ENCODE data around the gene ESAM.
A peak's percentile ranks its signal among the peaks of the same experiment; 100 is the strongest.

Gene ESAM

DNA sequence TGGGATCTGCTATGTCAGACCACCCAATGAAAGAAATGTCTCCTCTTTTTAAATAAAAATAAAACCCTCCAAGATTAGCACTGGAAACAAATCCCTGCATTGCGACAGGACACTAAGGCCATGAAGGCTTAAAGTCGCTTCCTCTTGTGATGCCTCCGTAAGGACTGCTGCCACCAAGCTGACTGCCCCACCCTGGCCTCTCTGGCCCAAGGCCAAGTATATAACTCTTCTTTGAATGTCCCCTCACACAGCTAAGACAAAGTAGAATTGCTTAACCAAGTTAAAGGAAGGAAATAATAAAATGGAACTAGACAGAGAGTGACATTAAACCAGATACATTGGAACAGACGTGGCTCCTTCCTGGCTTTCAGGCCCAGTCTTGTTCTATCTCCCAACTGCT, 29.9 kb downstream of the ESAM start:
- no peak for DNase-seq (ENCODE audit: low spot score)

DNA sequence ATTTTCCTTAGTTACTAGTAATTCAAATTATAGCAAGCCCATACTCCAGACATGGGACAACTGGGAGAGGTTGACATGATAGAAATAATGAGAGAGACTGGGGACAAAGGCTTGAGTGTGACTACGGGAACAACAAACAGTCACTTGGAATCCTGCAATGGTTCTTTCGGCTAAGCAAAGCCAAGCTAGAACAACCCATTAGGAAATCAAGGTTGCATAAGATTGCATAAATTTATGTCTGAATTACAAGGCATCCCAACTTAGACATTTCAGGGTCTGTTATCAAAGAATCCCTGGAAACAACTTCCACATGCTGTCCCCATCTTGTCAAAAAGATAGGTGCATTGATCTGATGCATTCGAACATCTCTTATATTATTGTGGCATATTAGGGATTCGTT, 32.5 kb downstream of the ESAM start:
- no peak for DNase-seq (ENCODE audit: low spot score)

DNA sequence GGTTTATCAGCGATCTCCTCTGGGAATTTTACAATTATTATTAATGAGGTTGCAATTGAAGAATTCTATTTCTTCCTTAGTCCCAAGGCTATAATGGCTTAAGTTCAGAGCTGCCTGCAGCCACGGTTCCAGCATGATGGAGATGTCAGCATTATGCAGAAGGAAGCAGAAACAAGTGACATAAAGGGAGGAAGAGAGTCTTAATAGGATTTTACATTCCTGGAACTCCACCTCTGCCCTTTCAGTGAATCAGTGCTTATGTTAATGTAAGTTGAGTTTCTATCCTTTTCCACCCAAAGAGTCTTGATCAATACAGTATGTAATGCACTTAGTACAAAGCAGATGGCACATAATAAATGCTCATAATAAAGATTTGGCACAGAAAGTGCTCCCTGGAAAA, 34.0 kb downstream of the ESAM start:
- no peak for DNase-seq (ENCODE audit: low spot score)

DNA sequence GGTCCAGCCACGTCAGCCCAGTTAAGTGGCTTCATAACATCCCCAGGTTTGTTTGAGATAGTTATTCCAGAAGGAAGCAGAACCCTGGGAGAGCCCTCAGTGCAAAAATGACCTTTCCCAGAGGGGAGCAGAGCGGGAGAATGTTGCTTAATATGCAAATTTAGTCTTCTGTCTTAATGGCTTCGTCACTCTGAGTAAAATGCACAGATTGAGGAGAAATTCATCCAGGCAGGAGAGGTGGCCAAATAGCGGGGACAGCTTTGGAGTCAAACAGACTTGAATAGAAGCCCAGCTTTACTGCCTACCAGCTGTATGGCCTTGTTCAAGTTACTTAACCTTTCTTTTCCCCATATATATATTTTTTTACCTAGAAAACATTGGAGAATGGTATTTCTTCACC, 34.6 kb downstream of the ESAM start:
- no peak for DNase-seq (ENCODE audit: low spot score)

DNA sequence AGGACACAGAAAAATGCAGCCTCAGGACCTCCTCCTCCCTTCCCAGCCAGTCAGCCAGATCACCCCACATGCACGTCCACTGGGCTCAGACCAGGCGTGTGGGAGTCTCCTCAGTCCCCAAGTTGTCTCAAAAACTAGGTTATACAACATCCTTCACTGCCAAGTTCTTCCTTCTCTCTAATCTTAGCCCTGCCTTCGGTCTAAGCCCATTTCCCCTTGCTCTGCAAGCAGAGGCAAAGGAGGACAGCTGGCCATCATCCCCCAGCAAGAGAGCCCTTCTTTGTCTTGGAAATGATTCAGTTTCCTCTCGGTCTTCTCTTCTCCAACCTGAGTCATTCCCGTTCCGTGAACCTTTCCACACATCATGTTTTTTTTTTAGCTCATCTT, 36.4 kb downstream of the ESAM start:
- DNase-seq (ENCODE audit: low spot score): peak; percentile 41

DNA sequence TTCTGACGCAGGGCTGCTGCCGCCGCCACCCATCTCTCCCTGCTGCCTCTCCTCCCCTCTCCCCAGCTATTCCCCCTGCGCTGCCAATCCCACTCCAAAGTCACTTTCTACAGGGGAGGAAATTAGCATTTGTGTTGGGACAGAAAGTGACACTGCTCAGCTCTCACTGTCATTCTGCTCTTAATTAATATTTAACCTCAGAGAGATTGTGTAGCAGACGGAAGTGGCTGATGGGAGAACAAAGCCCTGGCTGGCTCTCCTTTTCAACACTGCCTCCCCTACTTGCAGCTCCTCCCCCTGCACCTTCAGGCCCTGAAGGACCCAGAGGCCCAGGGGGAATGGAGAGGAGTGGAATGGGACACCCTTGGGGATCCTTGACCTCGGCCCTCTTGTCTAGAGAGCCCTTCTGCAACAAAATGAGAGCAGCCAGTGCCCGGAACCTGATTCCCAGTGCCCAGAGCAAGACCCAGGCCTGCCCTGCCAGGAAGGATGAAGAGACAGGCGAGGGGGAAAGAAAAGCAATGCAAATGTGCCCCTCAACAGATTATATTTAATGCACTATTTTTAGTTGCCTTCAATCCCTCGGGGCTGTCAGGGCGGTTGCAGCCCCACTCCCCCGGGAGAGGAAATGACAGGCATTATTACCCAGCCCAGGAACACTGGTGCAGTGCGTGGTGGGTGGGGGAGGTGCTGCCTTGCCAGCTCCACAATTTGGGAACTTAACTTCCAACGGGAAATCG, 36.9 kb downstream of the ESAM start:
- DNase-seq (ENCODE audit: low spot score): no peak

DNA sequence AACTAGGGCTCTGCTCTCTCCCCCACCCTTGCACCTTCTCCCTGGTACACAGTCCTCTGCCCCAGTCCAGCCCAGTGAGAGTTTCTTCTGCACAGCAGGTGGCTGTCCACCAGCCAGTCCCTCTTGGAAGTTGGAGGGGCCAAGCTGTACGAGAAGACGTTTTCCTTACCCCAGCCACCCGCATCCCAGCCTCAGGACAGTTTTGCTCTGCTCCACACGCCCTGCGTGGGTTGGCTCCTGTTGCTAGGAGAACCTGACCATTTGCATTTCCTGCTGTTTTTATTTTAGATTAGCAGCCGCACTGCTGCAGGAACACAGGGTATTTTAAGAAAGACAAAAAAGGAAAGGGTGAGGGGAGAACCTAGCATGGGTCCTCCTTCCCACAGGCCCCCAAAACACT, 39.9 kb downstream of the ESAM start:
- no peak for DNase-seq (ENCODE audit: low spot score)

DNA sequence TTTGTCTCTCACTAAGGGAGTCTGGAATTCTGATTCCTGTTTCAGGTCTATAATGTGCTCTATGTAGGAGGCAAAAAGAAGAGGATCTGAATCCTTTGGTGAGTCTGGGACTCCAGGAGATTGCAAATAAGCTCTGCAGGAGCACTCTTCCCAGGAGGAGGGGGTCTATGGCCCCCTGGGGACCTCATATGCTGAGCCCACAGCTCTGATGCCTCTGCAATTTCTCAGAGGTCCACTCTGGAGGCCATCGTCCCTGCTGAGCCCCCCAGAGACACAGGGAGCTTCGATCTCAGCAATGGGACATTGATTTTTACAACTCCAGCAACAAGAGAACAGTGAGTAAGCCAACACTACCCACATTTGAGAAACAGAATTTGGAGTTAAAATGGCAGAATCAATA, 42.6 kb downstream of the ESAM start:
- no peak for DNase-seq (ENCODE audit: low spot score)

DNA sequence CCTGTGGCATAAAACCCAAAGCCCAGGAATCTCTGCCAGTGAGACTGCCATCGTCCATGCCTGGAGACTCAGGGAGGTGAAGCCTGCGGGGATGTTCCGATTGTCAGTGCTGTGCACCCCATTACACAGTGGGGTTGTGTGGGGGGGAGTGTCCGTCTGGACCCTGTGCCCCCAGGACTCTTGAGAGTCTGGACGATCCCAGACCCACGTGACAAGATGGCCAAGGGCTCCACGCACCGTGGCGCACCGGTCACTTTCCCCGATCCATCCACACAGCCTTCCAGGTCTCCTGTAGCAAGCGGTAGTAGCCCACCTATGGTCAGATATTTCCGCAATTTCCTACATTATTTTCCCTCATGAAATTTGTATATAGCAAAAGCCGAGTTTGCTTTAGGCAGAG, 43.3 kb downstream of the ESAM start:
- DNase-seq (ENCODE audit: low spot score): no peak

DNA sequence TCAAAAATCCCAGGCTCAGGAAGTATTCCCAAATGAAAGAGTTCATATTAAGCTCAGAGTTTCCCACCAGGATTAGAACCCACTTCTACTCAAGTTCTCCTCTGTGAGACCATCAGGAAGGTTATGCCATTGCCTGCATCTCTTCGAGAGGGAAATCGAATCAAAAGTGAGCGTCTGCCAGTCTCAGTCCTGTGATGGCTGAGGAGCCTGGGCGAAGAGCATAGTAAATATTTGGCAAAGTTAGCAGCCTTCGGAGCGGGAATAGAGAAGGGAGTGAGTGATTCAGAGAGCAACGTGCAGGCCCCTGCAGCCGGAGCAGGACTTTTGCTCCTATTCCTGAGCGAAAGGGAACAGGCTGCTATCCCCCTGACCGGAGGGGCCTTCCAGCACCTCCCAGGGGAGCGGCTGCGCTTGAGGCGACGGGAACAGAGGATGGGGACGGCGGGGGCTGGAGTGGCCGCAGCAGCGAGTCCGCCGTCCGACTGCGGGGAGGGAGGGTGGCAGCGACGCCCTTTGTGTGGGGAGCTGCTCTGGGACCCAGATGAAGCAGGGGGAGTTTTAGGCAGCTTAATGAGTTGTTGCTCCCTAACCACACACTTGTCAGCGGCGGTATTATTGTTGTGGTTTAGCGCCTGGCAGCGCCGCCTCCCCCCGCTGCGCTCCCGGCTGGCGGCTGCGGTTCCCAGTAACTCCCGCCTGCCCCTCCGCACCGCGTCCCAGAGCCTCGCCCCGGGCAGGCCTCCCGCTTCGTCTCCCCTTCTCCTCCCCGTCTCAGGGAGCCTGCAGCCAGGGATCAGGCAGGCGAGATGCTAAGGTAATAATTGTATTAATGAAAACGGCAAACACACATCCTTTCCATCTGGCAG, 44.1 kb downstream of the ESAM start:
- peak; percentile 71 for DNase-seq (ENCODE audit: low spot score)

DNA sequence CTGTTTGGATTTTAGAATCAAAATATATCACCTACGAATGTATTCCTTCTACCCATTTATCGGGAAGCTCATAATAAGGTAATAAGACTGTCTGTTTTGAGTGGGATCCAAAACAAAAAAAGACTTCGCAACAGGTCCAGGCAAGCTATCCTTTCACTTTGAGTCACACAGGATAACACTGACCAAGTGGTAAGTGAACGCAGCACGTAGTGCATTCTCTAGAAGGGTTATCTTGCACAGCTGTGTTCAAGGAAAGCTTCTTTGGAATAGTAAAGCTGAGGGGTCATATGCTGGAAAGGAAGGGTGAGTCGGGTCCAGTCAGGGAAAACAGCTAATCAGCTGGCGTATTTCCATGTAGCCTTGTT, 44.7 kb downstream of the ESAM start:
- DNase-seq (ENCODE audit: low spot score): no peak

DNA sequence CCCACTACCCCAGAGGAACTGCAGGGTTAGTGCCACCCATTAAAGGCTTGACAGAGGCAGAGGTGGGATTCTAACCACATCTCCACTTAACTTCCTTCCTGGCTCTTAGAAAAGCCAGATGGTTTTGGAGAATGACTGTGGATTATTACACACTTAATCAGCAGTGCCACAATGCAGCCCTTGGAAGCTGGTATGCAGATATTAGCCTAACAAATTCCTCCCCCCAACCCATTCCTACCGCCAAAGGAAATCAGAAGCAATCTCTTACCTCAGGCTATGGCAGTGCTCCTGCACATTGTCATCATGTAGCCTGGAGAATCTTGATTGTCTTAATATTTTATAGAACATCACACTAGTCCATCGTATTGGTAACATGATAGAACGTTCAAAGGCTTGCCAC, 45.5 kb downstream of the ESAM start:
- no peak for DNase-seq (ENCODE audit: low spot score)

DNA sequence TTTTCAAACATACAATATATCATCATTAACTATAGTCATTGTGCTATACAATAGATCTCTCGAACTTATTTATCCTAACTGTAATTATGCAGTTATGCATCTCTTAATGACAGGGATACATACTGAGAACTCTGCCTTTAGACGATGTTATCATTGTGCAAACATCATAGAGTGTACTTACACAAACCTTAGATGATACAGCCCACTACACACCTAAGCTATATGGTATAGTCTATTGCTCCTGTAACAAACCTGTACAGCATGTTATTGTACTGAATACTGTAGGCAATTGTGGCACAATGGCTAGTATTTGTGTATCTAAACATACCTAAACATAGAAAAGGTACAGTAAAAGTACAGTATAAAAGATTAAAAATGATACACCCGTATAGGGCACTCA, 49.7 kb downstream of the ESAM start:
- DNase-seq (ENCODE audit: low spot score): no peak

DNA sequence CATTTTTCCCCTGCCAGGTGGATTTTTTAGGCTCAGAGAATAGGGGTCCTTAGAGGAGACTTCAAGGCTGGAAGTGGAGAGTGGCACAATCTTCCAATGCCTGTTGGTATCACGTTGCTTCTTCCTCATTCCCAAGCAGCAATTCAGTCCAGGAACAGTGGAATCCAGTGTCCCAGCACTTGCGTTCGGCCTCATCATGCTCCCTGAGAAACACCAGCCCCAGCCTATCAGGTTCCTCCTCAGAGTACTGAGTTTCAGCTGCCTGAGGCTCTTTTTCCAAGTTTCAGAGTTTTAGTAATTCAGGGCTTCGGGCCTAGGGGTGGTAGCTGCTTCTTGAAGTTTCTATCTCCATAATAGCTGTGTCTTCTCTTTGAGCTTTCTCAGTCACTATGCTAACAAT, 54.3 kb downstream of the ESAM start:
- DNase-seq (ENCODE audit: low spot score): no peak

Measured in AG08396 (cell line).